DND-41 (cell line): ENCODE data around the gene CDK7.
"Not testable (repeated sequence)": the region's sequence is repeated elsewhere in the genome, so short reads cannot be mapped to it uniquely, and the experiment has no call there.

ENCODE experiments used
- ATAC-seq: fragments of 200-7000 bp; cut with Tn5 transposase; 3 replicates; pipeline ENCODE4 v1.9.1; 2021; ENCODE audit warnings: low read depth; ENCODE audit not compliant: insufficient read depth
- DNase-seq: peaks from one replicate; pipeline ENCODE4 v3.0.0-alpha.2; 2020
- H2AFZ ChIP-seq: 2 replicates; pipeline ENCODE4 v1.6.0; 2012; ENCODE audit warnings: low read depth, low read length
- H3K27ac ChIP-seq: 2 replicates; pipeline ENCODE4 v1.5.1; 2012; ENCODE audit warnings: low read length, inconsistent platforms
- H3K27me3 ChIP-seq: fragments of 200-600 bp; sonication (generic); 2 replicates; pipeline ENCODE4 v1.6.0; 2012; ENCODE audit warnings: low read length, mild to moderate bottlenecking, inconsistent platforms; ENCODE audit not compliant: insufficient read depth, poor library complexity
- H3K36me3 ChIP-seq: 2 replicates; pipeline ENCODE4 v1.5.1; 2012; ENCODE audit warnings: low read length, inconsistent platforms; ENCODE audit not compliant: insufficient read depth
- H3K4me1 ChIP-seq: 2 replicates; pipeline ENCODE4 v1.5.1; 2012; ENCODE audit warnings: mild to moderate bottlenecking, low read length; ENCODE audit not compliant: insufficient read depth
- H3K4me2 ChIP-seq: 2 replicates; pipeline ENCODE4 v1.6.0; 2012; ENCODE audit warnings: mild to moderate bottlenecking, moderate library complexity, low read length, inconsistent platforms; ENCODE audit not compliant: insufficient read depth
- H3K4me3 ChIP-seq, 2 experiments: fragments of 200-600 bp in 1 of 2; shearing (Covaris generic) in 1 of 2; 2 replicates each; pipeline ENCODE4 v1.5.1; 2012 to 2016; ENCODE audit warnings: inconsistent platforms in 2 of 2, low read length in 2 of 2, mild to moderate bottlenecking in 2 of 2, low read depth in 1 of 2, moderate library complexity in 1 of 2
- H3K79me2 ChIP-seq: 2 replicates; pipeline ENCODE4 v1.6.0; 2012; ENCODE audit warnings: low read length, inconsistent platforms; ENCODE audit not compliant: insufficient read depth
- H3K9ac ChIP-seq: 2 replicates; pipeline ENCODE4 v1.6.0; 2012; ENCODE audit warnings: low read depth, mild to moderate bottlenecking, inconsistent platforms, low read length, moderate library complexity
- H3K9me3 ChIP-seq: 2 replicates; pipeline ENCODE4 v1.5.1; 2012; ENCODE audit warnings: low read length, moderate library complexity, mild to moderate bottlenecking, inconsistent platforms; ENCODE audit not compliant: insufficient read depth, severe bottlenecking
- H4K20me1 ChIP-seq: 2 replicates; pipeline ENCODE4 v1.6.0; 2012; ENCODE audit warnings: low read length; ENCODE audit not compliant: insufficient read depth
- EZH2 ChIP-seq: IDR thresholded peaks from 3 replicates; pipeline ENCODE4 v1.6.1; 2012; ENCODE audit warnings: borderline replicate concordance, low read depth, mild to moderate bottlenecking, moderate library complexity, low read length, inconsistent platforms; ENCODE audit not compliant: severe bottlenecking
- TF ChIP-seq, protein P1 (sequence below): IDR thresholded peaks from 2 replicates; pipeline ENCODE4 v1.5.1; 2012; ENCODE audit warnings: borderline replicate concordance, low read length, moderate library complexity, mild to moderate bottlenecking; ENCODE audit not compliant: poor library complexity, severe bottlenecking; ENCODE audit errors: extremely low read depth

The CDK7 gene

DNA sequence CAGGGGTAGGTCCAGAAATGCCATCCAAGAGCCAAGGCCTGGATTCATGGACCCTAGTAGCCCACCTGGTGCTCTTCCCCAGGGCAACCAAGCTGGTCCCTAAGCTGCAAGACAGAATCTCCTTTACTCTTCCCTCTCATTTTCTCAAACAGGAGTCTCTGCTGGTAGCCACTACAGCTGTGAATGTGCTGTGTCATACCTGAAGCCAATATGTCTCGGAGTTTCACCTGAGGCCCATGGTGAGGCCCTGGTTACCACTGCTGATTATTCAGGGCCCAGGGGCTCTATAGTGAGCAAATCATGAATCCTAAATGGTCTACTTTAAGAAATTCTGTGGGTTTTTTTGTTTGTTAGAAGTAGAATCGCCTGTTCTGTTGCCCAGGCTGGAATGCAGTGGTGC lies 15.9 kb downstream of the CDK7 start:
- no peak for ATAC-seq

DNA sequence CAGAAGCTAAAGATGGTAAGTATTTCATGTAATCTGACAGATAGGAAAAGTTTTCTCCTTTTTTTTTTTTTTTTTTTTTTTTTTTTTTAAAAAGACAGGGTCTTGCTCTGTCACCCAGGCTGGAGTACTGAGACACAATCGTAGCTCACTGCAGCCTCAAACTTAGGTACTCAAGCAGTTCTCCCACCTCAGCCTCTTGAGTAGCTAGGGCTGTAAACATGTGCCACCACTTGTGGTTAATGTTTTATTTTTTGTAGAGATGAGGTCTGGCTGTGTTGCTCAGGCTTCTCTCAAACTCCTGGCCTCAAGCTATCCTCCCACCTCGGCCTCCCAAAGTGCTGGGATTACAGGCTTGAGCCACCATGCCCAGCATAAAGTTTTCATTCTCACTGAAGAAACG lies 17.8 kb downstream of the CDK7 start:
- Histone ChIP-seq H3K27ac (no peak overlapping the region), H3K9me3 (no peaks in the 10 kb centered on the region), H3K4me1 (no peaks in the 10 kb centered on the region), H3K4me3 (no peak overlapping the region), H3K36me3 (peaks cover 21% of the 10 kb centered on the region), H3K4me2 (no peak overlapping the region), H3K79me2 (peaks cover 44% of the 10 kb centered on the region), H2AFZ (no peak overlapping the region), H4K20me1 (no peaks in the 10 kb centered on the region), H3K9ac (no peak overlapping the region), H3K27me3 (no peaks in the 10 kb centered on the region)
- ATAC-seq = no peak
- TF ChIP-seq, protein P1, sequence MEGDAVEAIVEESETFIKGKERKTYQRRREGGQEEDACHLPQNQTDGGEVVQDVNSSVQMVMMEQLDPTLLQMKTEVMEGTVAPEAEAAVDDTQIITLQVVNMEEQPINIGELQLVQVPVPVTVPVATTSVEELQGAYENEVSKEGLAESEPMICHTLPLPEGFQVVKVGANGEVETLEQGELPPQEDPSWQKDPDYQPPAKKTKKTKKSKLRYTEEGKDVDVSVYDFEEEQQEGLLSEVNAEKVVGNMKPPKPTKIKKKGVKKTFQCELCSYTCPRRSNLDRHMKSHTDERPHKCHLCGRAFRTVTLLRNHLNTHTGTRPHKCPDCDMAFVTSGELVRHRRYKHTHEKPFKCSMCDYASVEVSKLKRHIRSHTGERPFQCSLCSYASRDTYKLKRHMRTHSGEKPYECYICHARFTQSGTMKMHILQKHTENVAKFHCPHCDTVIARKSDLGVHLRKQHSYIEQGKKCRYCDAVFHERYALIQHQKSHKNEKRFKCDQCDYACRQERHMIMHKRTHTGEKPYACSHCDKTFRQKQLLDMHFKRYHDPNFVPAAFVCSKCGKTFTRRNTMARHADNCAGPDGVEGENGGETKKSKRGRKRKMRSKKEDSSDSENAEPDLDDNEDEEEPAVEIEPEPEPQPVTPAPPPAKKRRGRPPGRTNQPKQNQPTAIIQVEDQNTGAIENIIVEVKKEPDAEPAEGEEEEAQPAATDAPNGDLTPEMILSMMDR = no peak
- TF ChIP-seq EZH2 = no peak
- no peak for DNase-seq

More for the DNA sequence above, 15.9 kb downstream of the CDK7 start:
- Histone ChIP-seq H3K36me3 (peaks cover 9% of the 10 kb centered on the region), H4K20me1 (no peaks in the 10 kb centered on the region), H3K9me3 (no peaks in the 10 kb centered on the region), H3K79me2 (peaks cover 62% of the 10 kb centered on the region), H3K9ac (no peak overlapping the region), H3K27ac (no peak overlapping the region), H3K4me3 (no peak overlapping the region), H2AFZ (no peak overlapping the region), H3K4me1 (no peaks in the 10 kb centered on the region), H3K4me2 (no peak overlapping the region), H3K27me3 (no peaks in the 10 kb centered on the region)
- DNase-seq = no peak
- TF ChIP-seq, protein P1 = no peak
- TF ChIP-seq EZH2 = no peak

DNA sequence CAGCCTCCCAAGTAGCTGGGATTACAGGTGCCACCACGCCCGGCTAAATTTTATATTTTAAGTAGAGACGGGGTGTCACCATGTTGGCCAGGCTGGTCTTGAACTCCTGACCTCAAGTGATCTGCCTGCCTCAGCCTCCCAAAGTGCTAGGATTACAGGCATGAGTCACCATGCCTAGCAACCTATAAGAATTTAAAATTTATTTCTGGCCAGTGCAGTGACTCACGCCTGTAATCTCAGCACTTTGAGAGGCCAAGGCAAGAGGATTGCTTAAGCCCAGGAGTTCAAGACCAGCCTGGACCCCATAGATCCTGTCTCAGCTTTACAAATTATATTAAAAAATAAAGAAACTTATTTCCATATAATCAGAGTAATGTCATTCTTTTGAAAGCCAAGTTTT lies 21.3 kb downstream of the CDK7 start:
- not testable (repeated sequence) for H3K9me3 ChIP-seq, DNase-seq, H2AFZ ChIP-seq, H3K9ac ChIP-seq, H3K4me1 ChIP-seq, H3K4me3 ChIP-seq, H3K4me2 ChIP-seq, ATAC-seq, H3K27me3 ChIP-seq, H4K20me1 ChIP-seq, H3K27ac ChIP-seq
- H3K36me3 ChIP-seq = peaks cover 43% of the 10 kb centered on the region
- peaks cover 11% of the 10 kb centered on the region; the same call in 1 of the 2 replicates for H3K79me2 ChIP-seq

DNA sequence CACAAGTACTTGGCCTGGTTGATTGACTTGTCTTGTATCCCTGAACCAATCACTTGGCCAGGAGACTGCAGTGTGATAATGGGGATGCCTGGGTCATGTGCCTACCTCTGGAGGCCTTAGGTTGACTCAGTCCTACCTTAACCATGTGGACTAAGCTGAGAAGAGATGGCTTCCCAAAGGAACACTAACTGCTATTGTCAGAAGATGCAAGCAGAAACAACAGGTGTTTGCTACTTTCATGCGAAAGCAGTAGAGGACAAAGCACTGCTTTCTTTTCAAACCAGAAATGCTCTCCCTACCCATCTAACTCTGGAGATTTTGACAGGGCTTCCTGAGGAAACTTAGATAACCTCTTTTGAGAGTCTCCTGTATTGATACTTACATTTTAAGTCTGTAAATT lies 22.9 kb downstream of the CDK7 start:
- no peaks in the 10 kb centered on the region for H3K9me3 ChIP-seq
- no peaks in the 10 kb centered on the region for H4K20me1 ChIP-seq
- no peak overlapping the region for H3K4me2 ChIP-seq
- H3K9ac ChIP-seq = no peak overlapping the region
- H3K79me2 ChIP-seq = peaks cover 2% of the 10 kb centered on the region; the same call in 1 of the 2 replicates
- TF ChIP-seq EZH2 = no peak
- TF ChIP-seq, protein P1 = no peak
- peaks cover 53% of the 10 kb centered on the region for H3K36me3 ChIP-seq
- H3K4me1 ChIP-seq = no peaks in the 10 kb centered on the region
- no peak overlapping the region for H3K27ac ChIP-seq
- ATAC-seq = no peak
- H2AFZ ChIP-seq = no peak overlapping the region
- H3K4me3 ChIP-seq = no peak overlapping the region
- no peaks in the 10 kb centered on the region for H3K27me3 ChIP-seq
- no peak for DNase-seq
